ENCODE results near the gene FAAP100.

The FAAP100 gene

GRCh38 chr17:81524039-81524864 is 27.9 kb downstream of the FAAP100 start:
- Histone ChIP-seq H3K27me3 (ENCODE audit: insufficient read depth, poor library complexity, severe bottlenecking) (peaks cover 7% of the 10 kb centered on the region), H3K27ac (replicated peaks) (no peak overlapping the region), H3K4me3 (replicated peaks; ENCODE audit: insufficient read depth, low read length) (no peak overlapping the region)
- DNase-seq (ENCODE audit: low read depth in 1 of 2, low spot score in 1 of 2): no peak
- TF ChIP-seq POLR2AphosphoS5 (IDR thresholded peaks at IDR 0.05; ENCODE audit: low read depth) (no peak), REST (IDR thresholded peaks at IDR 0.05; ENCODE audit: insufficient replicate concordance, low read depth) (no peak), GABPA (IDR thresholded peaks at IDR 0.05; ENCODE audit: low read depth) (no peak)

- Histone ChIP-seq H3K27me3 (ENCODE audit: insufficient read depth, poor library complexity, severe bottlenecking) (peaks cover 7% of the 10 kb centered on the region), H3K27ac (replicated peaks) (no peak overlapping the region), H3K4me3 (replicated peaks; ENCODE audit: insufficient read depth, low read length) (no peak overlapping the region)
- DNase-seq (ENCODE audit: low read depth in 1 of 2, low spot score in 1 of 2): no peak
- TF ChIP-seq CTCF (IDR thresholded peaks at IDR 0.05; ENCODE audit: insufficient read depth, low read length): peak; percentile 26
- TF ChIP-seq SPI1 (IDR thresholded peaks at IDR 0.05; ENCODE audit: borderline replicate concordance, low read depth): peak; percentile 57; the same call in 1 of the 2 replicates
- no peak for TF ChIP-seq GABPA (IDR thresholded peaks at IDR 0.05; ENCODE audit: low read depth)
Observed at GRCh38 chr17:81523402-81524038, 28.6 kb downstream of the FAAP100 start.

GRCh38 chr17:81522491-81523401 is 29.4 kb downstream of the FAAP100 start:
- Histone ChIP-seq H3K4me3 (replicated peaks; ENCODE audit: insufficient read depth, low read length) (no peak overlapping the region), H3K27ac (replicated peaks) (no peak overlapping the region), H3K27me3 (ENCODE audit: insufficient read depth, poor library complexity, severe bottlenecking) (peaks cover 7% of the 10 kb centered on the region)
- DNase-seq (ENCODE audit: low read depth in 1 of 2, low spot score in 1 of 2): peak in 1 of 2 experiments; percentile 58
- TF ChIP-seq CTCF (IDR thresholded peaks at IDR 0.05; ENCODE audit: insufficient read depth, low read length) (no peak), GABPA (IDR thresholded peaks at IDR 0.05; ENCODE audit: low read depth) (no peak), REST (IDR thresholded peaks at IDR 0.05; ENCODE audit: insufficient replicate concordance, low read depth) (no peak), POLR2AphosphoS5 (IDR thresholded peaks at IDR 0.05; ENCODE audit: low read depth) (no peak), SPI1 (IDR thresholded peaks at IDR 0.05; ENCODE audit: borderline replicate concordance, low read depth) (no peak)

All from HL-60 (cell line).